Measurements from ENCODE around the gene TBX4. TPM values are rescaled to one million over a fixed set of nuclear protein-coding genes. Genes with fewer than 3 reads are reported as not detected.

Gene TBX4
- total and polyA plus RNA-seq, 2 of the 13 experiments (the other 11 are each of a cell fraction or from before 2014, with no cell fraction given): 0.11 to 1.1 TPM

DNA sequence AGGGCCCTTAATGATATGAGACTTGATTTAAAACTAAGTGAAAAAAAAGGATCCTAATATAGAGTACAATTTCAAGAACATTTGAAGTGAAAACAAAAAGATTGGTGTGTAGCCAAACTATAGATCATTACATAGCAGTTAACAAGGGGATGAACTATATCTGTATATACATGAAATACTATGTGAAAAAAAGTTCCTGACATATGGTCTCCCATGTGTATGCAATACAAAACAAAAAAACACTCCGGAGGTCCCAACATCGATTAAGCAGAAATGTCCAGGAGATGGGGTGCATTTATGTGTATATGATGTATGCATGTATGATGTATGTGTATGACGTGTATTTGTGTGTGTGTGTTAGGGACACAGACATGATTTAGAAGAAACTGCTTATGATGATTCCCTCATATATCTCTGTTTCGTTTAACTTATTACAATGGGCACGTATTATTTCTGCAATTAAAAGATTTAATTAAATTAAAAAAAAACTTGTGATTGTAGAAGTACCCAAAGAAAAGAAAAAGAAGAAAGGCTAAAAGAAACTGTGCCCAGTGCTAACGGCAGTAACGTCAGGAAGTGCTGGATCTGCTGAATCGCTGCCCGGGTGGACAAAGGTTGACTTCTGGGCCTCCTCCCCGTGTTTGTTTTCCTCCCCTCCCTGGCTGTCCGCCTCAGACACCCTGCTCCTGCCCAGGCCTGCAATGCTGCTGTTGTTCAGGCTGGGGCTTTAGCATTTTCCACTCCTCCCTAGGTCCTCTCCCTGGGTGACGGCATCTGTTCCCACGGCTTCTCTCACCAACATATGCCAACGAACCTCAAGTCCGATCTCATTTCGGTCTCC, 36.9 kb downstream of the TBX4 start (continued):
- TF ChIP-seq TBL1XR1 (IDR thresholded peaks at IDR 0.05; ENCODE audit: borderline replicate concordance, low read length, partially characterized antibody) (no peak), MXD4 (CRISPR knock-in tag; IDR thresholded peaks at IDR 0.05) (no peak; the same call in 1 of the 2 replicates), ZNF614 (CRISPR knock-in tag; IDR thresholded peaks at IDR 0.05; ENCODE audit: borderline replicate concordance) (0 out of 2 replicates have a peak, but pooled peaks have one; percentile 59), ZBTB21 (CRISPR knock-in tag; IDR thresholded peaks at IDR 0.05) (peak; percentile 28; the same call in 1 of the 2 replicates), ZSCAN22 (CRISPR knock-in tag; IDR thresholded peaks at IDR 0.05) (no peak), SP2 (CRISPR knock-in tag; IDR thresholded peaks at IDR 0.05) (no peak), ATF1 (CRISPR knock-in tag; IDR thresholded peaks at IDR 0.05) (no peak), PITX1 (CRISPR knock-in tag; IDR thresholded peaks at IDR 0.05) (peak; percentile 84), SRSF4 (IDR thresholded peaks at IDR 0.05; ENCODE audit: low read depth, low read length, poor library complexity, severe bottlenecking) (no peak), ZNF205 (CRISPR knock-in tag; IDR thresholded peaks at IDR 0.05) (no peak), NR0B2 (CRISPR knock-in tag; IDR thresholded peaks at IDR 0.05) (no peak), YEATS4 (CRISPR knock-in tag; IDR thresholded peaks at IDR 0.05; ENCODE audit: borderline replicate concordance) (peak; percentile 73; the same call in 1 of the 2 replicates), ZFP62 (CRISPR knock-in tag; IDR thresholded peaks at IDR 0.05) (no peak), HNRNPK (IDR thresholded peaks at IDR 0.05; ENCODE audit: low read depth, low read length, poor library complexity, severe bottlenecking) (no peak), MED1 (CRISPR knock-in tag; IDR thresholded peaks at IDR 0.05) (peak; percentile 80), THYN1 (CRISPR knock-in tag; IDR thresholded peaks at IDR 0.05; ENCODE audit: borderline replicate concordance, low read depth) (no peak), HOXA3 (CRISPR knock-in tag; IDR thresholded peaks at IDR 0.05) (peak; percentile 82), ETV6 (CRISPR knock-in tag; conservative IDR thresholded peaks at IDR 0.05) (no peak; the same call in 1 of the 2 replicates), NCOR1 (IDR thresholded peaks at IDR 0.05; ENCODE audit: borderline replicate concordance, low read length) (peak; percentile 63; the same call in 1 of the 2 replicates), ARHGAP35 (CRISPR knock-in tag; IDR thresholded peaks at IDR 0.05; ENCODE audit: borderline replicate concordance) (0 out of 2 replicates have a peak, but pooled peaks have one; percentile 15), KLF12 (CRISPR knock-in tag; IDR thresholded peaks at IDR 0.05; ENCODE audit: borderline replicate concordance) (no peak), MAFF (IDR thresholded peaks at IDR 0.05; ENCODE audit: low read depth, low read length) (peak; percentile 60)
- TF ChIP-seq, protein P1, sequence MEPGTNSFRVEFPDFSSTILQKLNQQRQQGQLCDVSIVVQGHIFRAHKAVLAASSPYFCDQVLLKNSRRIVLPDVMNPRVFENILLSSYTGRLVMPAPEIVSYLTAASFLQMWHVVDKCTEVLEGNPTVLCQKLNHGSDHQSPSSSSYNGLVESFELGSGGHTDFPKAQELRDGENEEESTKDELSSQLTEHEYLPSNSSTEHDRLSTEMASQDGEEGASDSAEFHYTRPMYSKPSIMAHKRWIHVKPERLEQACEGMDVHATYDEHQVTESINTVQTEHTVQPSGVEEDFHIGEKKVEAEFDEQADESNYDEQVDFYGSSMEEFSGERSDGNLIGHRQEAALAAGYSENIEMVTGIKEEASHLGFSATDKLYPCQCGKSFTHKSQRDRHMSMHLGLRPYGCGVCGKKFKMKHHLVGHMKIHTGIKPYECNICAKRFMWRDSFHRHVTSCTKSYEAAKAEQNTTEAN (CRISPR knock-in tag; conservative IDR thresholded peaks at IDR 0.05): no peak
- TF ChIP-seq, protein P2, sequence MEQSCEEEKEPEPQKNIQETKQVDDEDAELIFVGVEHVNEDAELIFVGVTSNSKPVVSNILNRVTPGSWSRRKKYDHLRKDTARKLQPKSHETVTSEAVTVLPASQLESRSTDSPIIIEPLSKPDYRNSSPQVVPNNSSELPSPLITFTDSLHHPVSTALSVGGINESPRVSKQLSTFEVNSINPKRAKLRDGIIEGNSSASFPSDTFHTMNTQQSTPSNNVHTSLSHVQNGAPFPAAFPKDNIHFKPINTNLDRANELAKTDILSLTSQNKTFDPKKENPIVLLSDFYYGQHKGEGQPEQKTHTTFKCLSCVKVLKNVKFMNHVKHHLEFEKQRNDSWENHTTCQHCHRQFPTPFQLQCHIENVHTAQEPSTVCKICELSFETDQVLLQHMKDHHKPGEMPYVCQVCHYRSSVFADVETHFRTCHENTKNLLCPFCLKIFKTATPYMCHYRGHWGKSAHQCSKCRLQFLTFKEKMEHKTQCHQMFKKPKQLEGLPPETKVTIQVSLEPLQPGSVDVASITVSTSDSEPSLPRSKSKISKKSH (CRISPR knock-in tag; IDR thresholded peaks at IDR 0.05; ENCODE audit: borderline replicate concordance): peak; percentile 58; the same call in 1 of the 2 replicates

Data from HepG2 (cell line).